Measurements from ENCODE around the gene DUSP12. TPM values are rescaled to one million over a fixed set of nuclear protein-coding genes. Genes with fewer than 3 reads are reported as not detected.
"Not testable (repeated sequence)": the region's sequence is repeated elsewhere in the genome, so short reads cannot be mapped to it uniquely, and the experiment has no call there.

The DUSP12 gene
- 33.1 TPM for polyA plus RNA-seq (2012; ENCODE audit: insufficient read depth, insufficient read length)

GRCh38 chr1:161749509-161750407, at the start of gene DUSP12:
TSS of gene DUSP12 (plus strand) at chr1:161749786. CDS start at chr1:161749802, 16 bp downstream.
- H3K4me3 ChIP-seq (ENCODE audit: low read length) = peak within 1 kb of the TSS; percentile 92
- DNase-seq (ENCODE audit: low read depth, low spot score) = peak; percentile 86

- no peak overlapping the region for H3K4me3 ChIP-seq (ENCODE audit: low read length)
- no peak for DNase-seq (ENCODE audit: low read depth, low spot score)
These were observed 47.3 kb upstream of the DUSP12 start for GRCh38 chr1:161702250-161702649.

GRCh38 chr1:161705537-161705936, 44.0 kb upstream of the DUSP12 start:
- no peak for DNase-seq (ENCODE audit: low read depth, low spot score)
- H3K4me3 ChIP-seq (ENCODE audit: low read length) = no peak overlapping the region

- no peak for DNase-seq (ENCODE audit: low read depth, low spot score)
- H3K4me3 ChIP-seq (ENCODE audit: low read length) = no peak overlapping the region
These were observed 43.5 kb upstream of the DUSP12 start for GRCh38 chr1:161706113-161706481.

- DNase-seq (ENCODE audit: low read depth, low spot score) = no peak
These were observed 42.9 kb upstream of the DUSP12 start, which contains the start of gene FCRLA for GRCh38 chr1:161706482-161707347. TSS of gene FCRLA (plus strand) at chr1:161707229. CDS start at chr1:161707265, 36 bp downstream.

GRCh38 chr1:161707503-161707902, 42.1 kb upstream of the DUSP12 start:
- DNase-seq (ENCODE audit: low read depth, low spot score) = no peak
- no peak overlapping the region for H3K4me3 ChIP-seq (ENCODE audit: low read length)

More at GRCh38 chr1:161706482-161707347, 42.9 kb upstream of the DUSP12 start, which contains the start of gene FCRLA:
- H3K4me3 ChIP-seq (ENCODE audit: low read length) = no peak within 1 kb of the TSS

GRCh38 chr1:161709373-161709772, 40.2 kb upstream of the DUSP12 start:
- DNase-seq (ENCODE audit: low read depth, low spot score) = no peak
- H3K4me3 ChIP-seq (ENCODE audit: low read length) = no peak overlapping the region

GRCh38 chr1:161710560-161710959, 39.0 kb upstream of the DUSP12 start:
- no peak overlapping the region for H3K4me3 ChIP-seq (ENCODE audit: low read length)
- DNase-seq (ENCODE audit: low read depth, low spot score) = no peak

- no peak overlapping the region for H3K4me3 ChIP-seq (ENCODE audit: low read length)
- no peak for DNase-seq (ENCODE audit: low read depth, low spot score)
These were observed 30.8 kb upstream of the DUSP12 start for GRCh38 chr1:161718559-161719324.

- H3K4me3 ChIP-seq (ENCODE audit: low read length) = no peak overlapping the region
- DNase-seq (ENCODE audit: low read depth, low spot score) = no peak
These were observed 30.3 kb upstream of the DUSP12 start for GRCh38 chr1:161719325-161719611.

- no peak for DNase-seq (ENCODE audit: low read depth, low spot score)
- no peak overlapping the region for H3K4me3 ChIP-seq (ENCODE audit: low read length)
These were observed 29.2 kb upstream of the DUSP12 start for GRCh38 chr1:161720422-161720821.

GRCh38 chr1:161720956-161721737, 28.4 kb upstream of the DUSP12 start, which contains the start of gene FCRLB:
TSS of gene FCRLB (plus strand) at chr1:161721544. CDS start at chr1:161722673, 1,129 bp downstream.
- no peak for DNase-seq (ENCODE audit: low read depth, low spot score)
- no peak within 1 kb of the TSS for H3K4me3 ChIP-seq (ENCODE audit: low read length)

- no peak overlapping the region for H3K4me3 ChIP-seq (ENCODE audit: low read length)
- no peak for DNase-seq (ENCODE audit: low read depth, low spot score)
These were observed 27.7 kb upstream of the DUSP12 start for GRCh38 chr1:161721738-161722343.

- no peak overlapping the region for H3K4me3 ChIP-seq (ENCODE audit: low read length)
- DNase-seq (ENCODE audit: low read depth, low spot score) = no peak
These were observed 27.2 kb upstream of the DUSP12 start for GRCh38 chr1:161722406-161722805.

- H3K4me3 ChIP-seq (ENCODE audit: low read length) = no peak overlapping the region
- no peak for DNase-seq (ENCODE audit: low read depth, low spot score)
These were observed 26.0 kb upstream of the DUSP12 start for GRCh38 chr1:161723459-161724141.

GRCh38 chr1:161725258-161725907, 24.2 kb upstream of the DUSP12 start:
- H3K4me3 ChIP-seq (ENCODE audit: low read length) = peak overlapping the region; percentile 55; the same call in 1 of the 2 replicates
- not testable (repeated sequence) for DNase-seq (ENCODE audit: low read depth, low spot score)

GRCh38 chr1:161725908-161726472, 23.6 kb upstream of the DUSP12 start:
- peak overlapping the region; percentile 55 for H3K4me3 ChIP-seq (ENCODE audit: low read length)
- no peak for DNase-seq (ENCODE audit: low read depth, low spot score)

Data from Jurkat, Clone E6-1 (cell line).